ENCODE data around the gene MALAT1. TPM values are rescaled to one million over a fixed set of nuclear protein-coding genes. Genes with fewer than 3 reads are reported as not detected.

MALAT1 gene
- total and polyA plus RNA-seq, 2 of the 8 experiments (the other 6 are each of a cell fraction or from before 2014, with no cell fraction given) = 115 to 984 TPM

DNA sequence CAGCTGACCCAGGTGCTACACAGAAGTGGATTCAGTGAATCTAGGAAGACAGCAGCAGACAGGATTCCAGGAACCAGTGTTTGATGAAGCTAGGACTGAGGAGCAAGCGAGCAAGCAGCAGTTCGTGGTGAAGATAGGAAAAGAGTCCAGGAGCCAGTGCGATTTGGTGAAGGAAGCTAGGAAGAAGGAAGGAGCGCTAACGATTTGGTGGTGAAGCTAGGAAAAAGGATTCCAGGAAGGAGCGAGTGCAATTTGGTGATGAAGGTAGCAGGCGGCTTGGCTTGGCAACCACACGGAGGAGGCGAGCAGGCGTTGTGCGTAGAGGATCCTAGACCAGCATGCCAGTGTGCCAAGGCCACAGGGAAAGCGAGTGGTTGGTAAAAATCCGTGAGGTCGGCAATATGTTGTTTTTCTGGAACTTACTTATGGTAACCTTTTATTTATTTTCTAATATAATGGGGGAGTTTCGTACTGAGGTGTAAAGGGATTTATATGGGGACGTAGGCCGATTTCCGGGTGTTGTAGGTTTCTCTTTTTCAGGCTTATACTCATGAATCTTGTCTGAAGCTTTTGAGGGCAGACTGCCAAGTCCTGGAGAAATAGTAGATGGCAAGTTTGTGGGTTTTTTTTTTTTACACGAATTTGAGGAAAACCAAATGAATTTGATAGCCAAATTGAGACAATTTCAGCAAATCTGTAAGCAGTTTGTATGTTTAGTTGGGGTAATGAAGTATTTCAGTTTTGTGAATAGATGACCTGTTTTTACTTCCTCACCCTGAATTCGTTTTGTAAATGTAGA, 1.7 kb downstream of the MALAT1 start:
- Histone ChIP-seq H3K4me2 (ENCODE audit: insufficient read depth in 1 of 2, low read depth in 2 of 2, low read length in 2 of 2) (peak overlapping the region; percentile 75 to 90), H3K27ac (ENCODE audit: low read depth, low read length) (peak overlapping the region; percentile 55)
- 1% methylated on average over 20 of the region's 20 CpGs; no CpG with 5 or more reads in 1 of the 2 experiments for WGBS, 2 experiments (ENCODE audit: extremely low coverage in 1 of 2, insufficient coverage in 1 of 2, insufficient read length in 1 of 2, insufficient replicate concordance in 2 of 2, low coverage in 1 of 2, low lambda C conversion rate in 2 of 2, missing lambda C conversion rate in 1 of 2)
- TF ChIP-seq SIRT6 (IDR thresholded peaks at IDR 0.05; ENCODE audit: low read length) = peak; percentile 94
- peak; percentile 48; the same call in 1 of the 2 replicates for TF ChIP-seq TBP (IDR thresholded peaks at IDR 0.05; ENCODE audit: low read depth, low read length)
- peak in 1 of 2 experiments; percentile 99; a peak in 2 of 3 replicates for TF ChIP-seq POLR2A (IDR thresholded peaks at IDR 0.05; ENCODE audit: control extremely low read depth in 1 of 2, low read depth in 2 of 2, low read length in 2 of 2)
- 0 out of 3 replicates have a peak, but pooled peaks of 1 of the 2 experiments have one; percentile 11 for TF ChIP-seq EP300 (IDR thresholded peaks at IDR 0.05; ENCODE audit: borderline replicate concordance in 1 of 2, low read depth in 2 of 2, low read length in 2 of 2)
- TF ChIP-seq SP1 (IDR thresholded peaks at IDR 0.05; ENCODE audit: low read depth, low read length) = peak; percentile 34; the same call in 1 of the 2 replicates
- peak; percentile 11; the same call in 1 of the 2 replicates for TF ChIP-seq SIX5 (IDR thresholded peaks at IDR 0.05; ENCODE audit: low read depth, low read length)
- TF ChIP-seq GTF2F1 (IDR thresholded peaks at IDR 0.05; ENCODE audit: borderline replicate concordance, low read depth, low read length) = 0 out of 2 replicates have a peak, but pooled peaks have one; percentile 18
- no peak for TF ChIP-seq TEAD4 (IDR thresholded peaks at IDR 0.05; ENCODE audit: low read depth, low read length)
- TF ChIP-seq NANOG (IDR thresholded peaks at IDR 0.05; ENCODE audit: insufficient read depth, low read depth, low read length, poor library complexity, severe bottlenecking) = no peak
- TF ChIP-seq SRF (IDR thresholded peaks at IDR 0.05; ENCODE audit: low read depth, low read length) = no peak
- TF ChIP-seq, protein P1, sequence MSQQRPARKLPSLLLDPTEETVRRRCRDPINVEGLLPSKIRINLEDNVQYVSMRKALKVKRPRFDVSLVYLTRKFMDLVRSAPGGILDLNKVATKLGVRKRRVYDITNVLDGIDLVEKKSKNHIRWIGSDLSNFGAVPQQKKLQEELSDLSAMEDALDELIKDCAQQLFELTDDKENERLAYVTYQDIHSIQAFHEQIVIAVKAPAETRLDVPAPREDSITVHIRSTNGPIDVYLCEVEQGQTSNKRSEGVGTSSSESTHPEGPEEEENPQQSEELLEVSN (IDR thresholded peaks at IDR 0.05) = no peak

More for the DNA sequence above, 1.7 kb downstream of the MALAT1 start:
- peak overlapping the region; percentile 93 to 100 (median 98) for H3K4me3 ChIP-seq (ENCODE audit: extremely low read depth in 1 of 4, insufficient read depth in 2 of 4, low read depth in 3 of 4, low read length in 4 of 4)
- no peak overlapping the region for H2AFZ ChIP-seq (ENCODE audit: low read length)
- H3K4me1 ChIP-seq (replicated peaks in 1 of 4; ENCODE audit: control insufficient read depth in 3 of 4, insufficient read depth in 4 of 4, low read length in 3 of 4) = peaks cover 7 to 15% (median 10%) of the 10 kb centered on the region in 4 experiments; a peak in 6 of 7 replicates
- H3K9ac ChIP-seq (replicated peaks in 1 of 4; ENCODE audit: extremely low read depth in 1 of 4, low read depth in 3 of 4, low read length in 3 of 4) = peak overlapping the region; percentile 95 to 99 (median 96)
- no peak overlapping the region for H2BK15ac ChIP-seq (ENCODE audit: low read length)
- H3K23ac ChIP-seq (ENCODE audit: insufficient read length) = no peak overlapping the region
- H3K4ac ChIP-seq (replicated peaks; ENCODE audit: insufficient read length, low read depth, low read length) = no peak overlapping the region
- H2BK12ac ChIP-seq (ENCODE audit: low read depth, low read length) = no peak overlapping the region
- H3K27me3 ChIP-seq (replicated peaks in 1 of 4; ENCODE audit: control insufficient read depth in 3 of 4, extremely low read depth in 1 of 4, insufficient read depth in 3 of 4, low read length in 3 of 4) = no peaks in the 10 kb centered on the region
- peaks cover 35 to 57% (median 45%) of the 10 kb centered on the region in 4 experiments for H3K36me3 ChIP-seq (ENCODE audit: control insufficient read depth in 2 of 4, insufficient read depth in 4 of 4, low read length in 3 of 4)
- H3K9me3 ChIP-seq (ENCODE audit: insufficient read depth in 2 of 2, low read depth in 1 of 2, low read length in 1 of 2) = no peaks in the 10 kb centered on the region
- no peak overlapping the region; the same call in 1 of the 2 replicates for H3K18ac ChIP-seq (ENCODE audit: extremely low read depth, low read length)
- ChIA-PET CTCF (ENCODE audit: partially characterized antibody) (interaction anchor here (1.0 to 29.0 kb wide), 8 partner anchors 6 to 184 kb away, joined by 3 to 809 read pairs (median 29); partner anchors contain the start of genes MALAT1 and ZNRD2), POLR2A (ENCODE audit: partially characterized antibody) (interaction anchor here (0.7 to 29.8 kb wide), 36 partner anchors 5 to 356 kb away, joined by 3 to 1569 read pairs (median 6); partner anchors contain the start of genes DPF2, FAM89B, FRMD8 and KCNK7)
- H3K56ac ChIP-seq (replicated peaks; ENCODE audit: insufficient read length, low read depth, low read length) = no peak overlapping the region
- no peak overlapping the region; the same call in 1 of the 2 replicates for H2BK5ac ChIP-seq (ENCODE audit: low read depth, low read length)
- no peak overlapping the region for H2BK20ac ChIP-seq (ENCODE audit: low read length)
- no peak overlapping the region for H2BK120ac ChIP-seq (replicated peaks; ENCODE audit: low read depth, low read length)
- no peak overlapping the region for H4K91ac ChIP-seq (replicated peaks; ENCODE audit: insufficient read length, low read length)
- H4K20me1 ChIP-seq (replicated peaks in 1 of 2; ENCODE audit: control insufficient read depth in 1 of 2, insufficient read depth in 2 of 2, low read length in 2 of 2) = peaks cover 40 to 50% of the 10 kb centered on the region in 2 experiments
- H2AK5ac ChIP-seq (ENCODE audit: low read depth, low read length) = no peak overlapping the region
- no peak overlapping the region for H3K14ac ChIP-seq (ENCODE audit: insufficient read length)
- peaks cover 15% of the 10 kb centered on the region for H3K23me2 ChIP-seq (ENCODE audit: low read depth, low read length)
- H3K79me1 ChIP-seq (ENCODE audit: low read depth, low read length) = no peaks in the 10 kb centered on the region
- DNase-seq (ENCODE audit: low read depth in 1 of 2, low spot score in 2 of 2) (no peak), FAIRE-seq (no peak)
- H4K8ac ChIP-seq (ENCODE audit: extremely low read depth, insufficient read depth, low read length) = no peak overlapping the region
- no peak overlapping the region for H4K5ac ChIP-seq (ENCODE audit: insufficient read length, low read depth, low read length)
- H3K79me2 ChIP-seq (ENCODE audit: control insufficient read depth in 1 of 2, insufficient read depth in 2 of 2, low read length in 2 of 2) = peaks cover 52 to 86% of the 10 kb centered on the region in 2 experiments
